ENCODE data around the gene IRAK1.

DNA sequence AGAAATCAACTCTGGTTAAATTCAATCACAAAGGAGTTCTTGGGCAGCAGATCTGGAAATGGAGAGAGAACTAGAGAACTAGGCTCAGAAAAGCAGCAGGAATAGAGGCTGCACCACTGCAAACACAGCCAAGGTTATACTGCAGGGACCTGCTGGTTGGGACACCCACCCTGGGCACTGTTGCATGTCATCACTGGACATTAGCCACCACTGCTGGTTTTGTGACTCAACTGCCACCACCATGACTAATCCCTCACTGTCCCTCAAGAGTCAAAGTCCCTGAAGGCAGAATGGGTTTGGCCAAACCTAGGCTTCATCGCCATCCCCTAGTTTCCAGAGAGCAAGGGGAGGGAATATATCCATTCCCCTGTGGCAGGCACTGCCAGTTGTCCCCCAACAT is 38.1 kb upstream of the IRAK1 start:
- TF ChIP-seq, protein P1, sequence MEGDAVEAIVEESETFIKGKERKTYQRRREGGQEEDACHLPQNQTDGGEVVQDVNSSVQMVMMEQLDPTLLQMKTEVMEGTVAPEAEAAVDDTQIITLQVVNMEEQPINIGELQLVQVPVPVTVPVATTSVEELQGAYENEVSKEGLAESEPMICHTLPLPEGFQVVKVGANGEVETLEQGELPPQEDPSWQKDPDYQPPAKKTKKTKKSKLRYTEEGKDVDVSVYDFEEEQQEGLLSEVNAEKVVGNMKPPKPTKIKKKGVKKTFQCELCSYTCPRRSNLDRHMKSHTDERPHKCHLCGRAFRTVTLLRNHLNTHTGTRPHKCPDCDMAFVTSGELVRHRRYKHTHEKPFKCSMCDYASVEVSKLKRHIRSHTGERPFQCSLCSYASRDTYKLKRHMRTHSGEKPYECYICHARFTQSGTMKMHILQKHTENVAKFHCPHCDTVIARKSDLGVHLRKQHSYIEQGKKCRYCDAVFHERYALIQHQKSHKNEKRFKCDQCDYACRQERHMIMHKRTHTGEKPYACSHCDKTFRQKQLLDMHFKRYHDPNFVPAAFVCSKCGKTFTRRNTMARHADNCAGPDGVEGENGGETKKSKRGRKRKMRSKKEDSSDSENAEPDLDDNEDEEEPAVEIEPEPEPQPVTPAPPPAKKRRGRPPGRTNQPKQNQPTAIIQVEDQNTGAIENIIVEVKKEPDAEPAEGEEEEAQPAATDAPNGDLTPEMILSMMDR (IDR thresholded peaks at IDR 0.05; ENCODE audit: low read depth, low read length, poor library complexity, severe bottlenecking): no peak
- no peak for TF ChIP-seq EZH2phosphoT487 (IDR thresholded peaks at IDR 0.05; ENCODE audit: borderline replicate concordance, low read length)

Data from DOHH2 (cell line).